ENCODE results near the gene AMFR.

Gene AMFR

DNA sequence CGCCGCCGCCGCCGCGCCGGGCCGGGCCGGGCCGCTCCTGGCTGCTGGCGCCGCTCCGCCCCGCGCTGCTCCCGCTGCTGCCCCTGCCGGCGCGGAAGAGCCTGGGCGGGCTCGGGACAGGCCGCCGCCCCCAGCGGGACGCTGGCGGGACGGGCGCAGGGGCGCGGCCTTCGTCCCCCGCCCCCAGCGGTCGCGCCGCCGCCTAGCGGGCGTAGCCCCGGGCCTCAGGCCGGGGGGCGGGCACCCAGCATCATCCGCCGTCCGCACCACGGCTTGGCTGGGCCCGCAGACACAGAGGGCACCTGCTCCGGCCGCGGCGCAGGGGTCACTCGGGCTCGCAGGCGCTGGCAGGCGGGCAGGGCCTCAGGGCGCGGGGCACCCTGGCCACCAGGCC is at the start of gene AMFR:
TSS of gene AMFR (minus strand) at position 107 of the 394 bp plus-strand sequence. CDS start 218 bp downstream, outside the sequence.
- DNase-seq, result peak; percentile 58

GRCh38 chr16:56470666-56471065 is 45.3 kb upstream of the AMFR start:
- no peak for DNase-seq

DNA sequence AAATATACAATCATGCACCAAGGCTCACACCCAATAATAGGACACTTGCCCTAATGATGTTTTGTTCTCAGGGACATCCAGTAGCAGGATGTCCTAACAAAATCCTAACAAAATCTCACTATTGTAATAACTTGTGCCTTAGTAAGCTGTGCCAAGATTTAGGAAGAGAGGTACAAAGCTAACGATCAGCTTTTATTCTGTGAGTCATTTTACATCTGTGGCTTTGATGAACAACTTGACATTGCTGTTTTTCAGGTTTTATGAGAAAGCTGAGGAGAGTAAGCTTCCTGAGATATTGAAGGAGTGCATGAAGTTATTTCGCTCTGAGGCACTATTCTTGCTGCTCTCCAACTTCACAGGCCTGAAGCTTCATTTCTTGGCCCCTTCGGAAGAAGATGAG is 44.9 kb upstream of the AMFR start:
- no peak for DNase-seq

GRCh38 chr16:56469748-56470147 is 44.4 kb upstream of the AMFR start:
- DNase-seq, result no peak

GRCh38 chr16:56468800-56469199 is 43.5 kb upstream of the AMFR start:
- no peak for DNase-seq

GRCh38 chr16:56466344-56466743 is 41.0 kb upstream of the AMFR start:
- DNase-seq, result no peak

GRCh38 chr16:56463153-56463552 is 37.8 kb upstream of the AMFR start:
- no peak for DNase-seq

DNA sequence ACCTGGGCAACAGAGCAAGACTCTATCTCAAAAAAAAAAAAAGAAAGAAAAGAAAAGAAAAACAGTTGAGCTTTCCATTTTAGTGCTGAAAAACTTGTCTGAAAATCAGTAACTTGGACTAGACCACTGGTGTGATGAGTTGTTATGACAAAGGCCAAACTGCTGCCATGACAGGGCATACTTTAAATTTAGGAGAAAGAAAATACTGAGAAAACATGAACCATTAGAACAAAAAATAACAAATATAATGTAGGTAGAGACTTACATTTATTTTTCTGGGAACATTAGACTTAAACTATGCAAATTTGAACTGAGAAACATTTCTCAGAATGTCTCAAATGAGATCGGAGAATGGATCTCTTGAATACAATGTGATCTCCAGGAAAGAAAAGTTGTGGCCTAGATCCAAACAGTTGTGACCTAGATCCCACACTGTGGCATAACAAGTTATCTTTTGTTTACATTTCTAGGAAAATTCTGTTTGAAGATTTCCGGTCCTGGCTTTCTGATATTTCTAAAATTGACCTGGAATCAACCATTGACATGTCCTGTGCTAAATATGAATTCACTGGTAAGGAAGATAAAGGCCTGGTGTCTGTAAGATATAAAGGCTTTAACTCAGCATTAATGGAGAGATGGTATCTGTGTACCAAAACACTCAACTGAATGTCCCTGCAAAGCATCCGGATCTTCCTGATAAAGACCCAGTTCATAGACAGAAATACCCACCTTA is 36.9 kb upstream of the AMFR start:
- DNase-seq, result no peak

GRCh38 chr16:56460101-56460500 is 34.8 kb upstream of the AMFR start:
- no peak for DNase-seq

GRCh38 chr16:56457927-56458470 is 32.7 kb upstream of the AMFR start:
- DNase-seq, result no peak

DNA sequence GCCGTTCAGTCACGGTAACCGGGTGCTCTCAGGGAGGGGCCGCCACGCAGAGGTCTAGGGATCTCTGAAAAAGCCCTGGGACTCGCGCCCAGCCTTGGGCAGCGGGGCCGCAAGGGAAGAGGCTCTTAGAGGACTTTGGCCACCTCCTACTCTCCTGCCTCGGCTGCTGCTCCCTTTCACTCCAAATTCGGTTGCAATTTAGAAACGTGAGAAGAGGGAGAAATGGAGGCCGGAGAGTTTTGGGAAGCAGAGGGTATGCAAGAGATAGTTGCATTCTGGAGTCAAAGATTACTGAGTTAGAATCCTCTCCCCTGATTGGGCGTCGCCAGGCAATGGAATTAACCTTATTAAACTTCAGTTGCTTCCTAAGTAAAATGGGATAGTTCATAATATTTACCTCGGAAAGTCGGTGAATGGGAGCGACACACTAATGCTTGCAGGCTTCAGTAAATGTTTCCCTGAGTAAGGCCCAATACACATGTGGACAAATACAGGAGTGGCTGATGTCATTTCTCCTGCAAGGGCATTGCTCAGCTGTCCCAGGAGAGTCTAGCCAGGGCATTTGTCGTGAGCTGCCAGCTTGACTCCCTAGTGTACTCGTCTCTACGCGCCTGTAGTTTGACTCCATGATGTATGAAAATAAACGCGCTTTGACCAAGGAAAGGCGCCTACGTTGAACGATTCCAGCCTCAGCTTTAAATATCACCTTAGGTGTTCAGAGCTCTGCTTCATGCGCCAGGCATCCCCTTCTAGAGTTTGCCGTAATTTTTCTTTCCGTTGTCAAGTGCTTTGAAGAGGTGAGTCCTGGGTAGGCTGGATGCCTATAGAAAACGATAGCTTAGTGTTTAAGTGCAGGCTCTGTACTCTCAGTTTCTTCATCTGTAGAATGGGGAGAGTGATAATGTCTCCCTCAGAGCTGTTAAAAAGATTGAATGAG is 26.7 kb upstream of the AMFR start:
- peak; percentile 4 for DNase-seq

GRCh38 chr16:56450986-56451752 is 25.8 kb upstream of the AMFR start, which contains the start of the genes NUDT21 and OGFOD1:
TSS of gene NUDT21 (minus strand) at chr16:56451332. CDS start at chr16:56451202, 130 bp downstream.
TSS of gene OGFOD1 (plus strand) at chr16:56451554. CDS start at chr16:56451613, 59 bp downstream.
- peak; percentile 86 for DNase-seq

- DNase-seq, result no peak
Observed at GRCh38 chr16:56450275-56450985, 25.1 kb upstream of the AMFR start.

GRCh38 chr16:56448005-56448404 is 22.7 kb upstream of the AMFR start:
- DNase-seq, result no peak

DNA sequence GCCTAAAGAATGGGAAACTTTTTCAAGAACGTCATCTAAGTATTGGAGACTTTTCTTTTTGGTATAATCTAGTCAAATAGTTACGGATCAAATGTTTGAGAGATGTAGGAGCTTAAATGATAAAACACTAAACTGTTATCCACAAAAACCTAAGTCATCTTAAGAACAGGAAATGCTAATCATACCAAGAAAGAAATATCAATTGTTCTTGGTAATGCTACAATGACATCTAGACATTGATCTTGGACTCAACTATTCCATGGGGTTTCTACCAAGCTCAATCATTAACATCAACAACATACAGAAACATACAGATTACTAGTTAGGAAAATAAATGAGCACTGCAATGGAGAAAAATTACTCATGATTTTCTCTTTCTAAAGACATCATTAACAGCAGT is 21.9 kb upstream of the AMFR start:
- DNase-seq, result no peak

DNA sequence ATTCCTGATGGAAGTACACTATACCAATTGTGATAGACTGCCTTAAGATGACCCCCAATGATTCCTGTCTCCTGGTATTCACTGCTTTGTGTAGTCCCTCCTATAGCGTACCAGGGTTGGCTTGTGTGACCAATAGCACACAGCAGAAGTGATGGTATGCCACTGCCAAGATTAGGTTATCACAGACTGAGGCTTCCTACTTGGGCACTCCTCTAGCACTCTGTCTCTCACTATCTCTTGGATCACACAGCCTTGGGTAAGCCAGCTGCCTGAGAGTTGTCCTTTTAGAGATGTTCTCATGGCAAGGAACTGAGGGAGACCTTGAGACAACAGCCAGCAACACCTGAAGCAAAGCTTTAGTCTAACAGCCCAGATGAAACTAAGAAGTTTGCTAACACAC is 12.7 kb upstream of the AMFR start:
- DNase-seq, result no peak

DNA sequence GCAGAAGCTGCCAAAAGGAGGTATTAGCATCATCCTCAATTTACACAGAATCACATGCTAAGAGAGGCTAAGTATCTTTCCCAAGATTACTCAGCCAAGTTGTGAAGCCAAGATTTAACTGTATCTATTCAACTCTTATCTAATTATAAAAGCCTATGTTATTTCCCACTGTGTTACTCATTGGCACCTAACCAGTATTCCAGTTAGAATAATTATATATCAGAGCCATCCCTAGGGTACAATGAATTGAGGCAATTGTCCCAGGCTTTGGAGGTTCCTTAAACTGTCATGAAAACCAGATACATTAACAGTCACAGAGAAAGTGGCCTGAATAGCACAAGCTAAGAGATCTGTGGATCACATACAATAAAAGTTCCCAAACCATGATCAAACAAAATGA is 10.9 kb upstream of the AMFR start:
- no peak for DNase-seq

DNA sequence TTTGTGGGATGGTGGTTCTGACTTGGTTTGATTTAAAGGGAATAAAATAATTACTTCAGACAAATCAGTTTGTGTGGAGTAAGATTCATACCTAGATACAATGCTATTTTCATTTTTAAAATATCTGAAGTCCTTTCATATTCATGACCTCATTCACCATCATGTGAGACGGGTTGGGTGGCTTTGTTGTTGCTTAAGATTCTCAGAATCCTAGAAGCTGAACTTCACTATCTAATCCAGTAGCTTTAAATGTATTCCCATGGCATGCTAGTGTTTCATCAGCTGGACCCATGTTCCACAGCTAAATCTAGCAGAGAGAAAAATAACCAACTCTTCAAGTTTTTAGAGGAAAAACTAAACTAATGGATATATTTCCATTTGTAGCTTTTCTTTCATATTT is 2.7 kb upstream of the AMFR start:
- no peak for DNase-seq

GRCh38 chr16:56426585-56426984 is 1.2 kb upstream of the AMFR start:
- no peak for DNase-seq

DNA sequence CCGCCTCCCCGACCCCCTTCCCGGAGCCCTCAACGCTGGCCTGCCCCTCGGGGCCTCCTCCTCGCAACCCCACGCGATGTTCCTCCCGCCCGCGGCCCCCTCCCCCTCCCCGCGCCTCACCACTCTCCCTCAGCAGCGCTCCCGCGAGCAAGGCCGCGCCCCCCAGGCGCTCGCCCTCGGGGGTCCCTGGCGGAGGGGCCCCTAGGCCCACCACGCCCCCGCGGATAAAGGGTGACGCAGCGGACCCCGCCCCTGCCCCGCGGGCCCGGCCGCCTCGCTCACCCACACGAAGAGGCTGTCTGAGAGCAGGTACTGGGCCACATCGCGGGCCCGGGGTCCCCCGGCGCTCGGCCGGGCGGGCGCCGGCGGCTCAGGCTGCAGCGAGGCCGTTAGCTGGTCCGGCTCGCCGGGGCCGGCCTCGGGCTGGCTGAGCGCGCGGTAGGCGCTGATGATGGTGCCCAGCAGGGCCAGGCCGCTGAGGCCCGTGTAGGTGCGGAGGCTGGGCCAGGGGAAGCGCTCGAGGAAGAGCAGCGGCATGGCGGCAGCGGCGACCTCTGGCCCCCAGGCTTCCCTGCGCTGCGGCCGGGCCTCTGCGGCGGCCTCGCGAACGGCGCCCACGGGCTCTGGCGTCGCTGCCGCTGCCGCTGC is 430 bp downstream of the AMFR start:
- peak; percentile 21 for DNase-seq

DNA sequence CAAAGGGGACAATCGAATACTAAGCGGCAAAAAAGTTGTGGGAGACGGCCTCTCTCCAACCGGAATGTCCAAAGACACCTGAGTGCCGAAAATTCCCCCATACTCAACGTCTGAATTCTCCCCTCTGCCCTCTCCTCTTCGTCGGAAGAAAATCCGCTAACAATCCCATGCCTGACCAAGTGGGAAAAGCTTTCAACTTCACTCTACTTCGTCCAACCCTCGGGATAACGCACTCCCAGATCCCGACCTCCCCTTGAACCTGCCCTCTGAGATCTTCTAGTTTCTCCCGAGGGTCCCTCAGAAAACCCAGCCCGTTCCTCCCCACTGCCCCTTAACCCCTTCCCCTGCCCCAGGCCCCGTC is 961 bp downstream of the AMFR start:
- DNase-seq, result no peak

All from activated CD4-positive, alpha-beta T cell treated with anti-CD3 and anti-CD28 coated beads, Interleukin-2, amount 50 U/mL, for 1 hour (primary cell).